ENCODE measurements around the gene HYLS1. TPM values are rescaled to one million over a fixed set of nuclear protein-coding genes. Genes with fewer than 3 reads are reported as not detected.

HYLS1 gene
- total and polyA plus RNA-seq, 4 donors, result 8.1 to 12.3 (median 10.5) TPM

- Histone ChIP-seq H3K36me3 (ENCODE audit: control insufficient read depth, insufficient read depth, low read length) (peaks cover 24% of the 10 kb centered on the region), H3K4me1 (ENCODE audit: control insufficient read depth, insufficient read depth, low read length) (no peaks in the 10 kb centered on the region), H3K9me3 (ENCODE audit: control insufficient read depth, insufficient read depth, low read length) (no peaks in the 10 kb centered on the region), H3K27me3 (ENCODE audit: control insufficient read depth, insufficient read depth, low read length) (no peaks in the 10 kb centered on the region), H3K4me3 (ENCODE audit: low read depth, low read length) (no peak overlapping the region), H3K27ac (ENCODE audit: low read depth, low read length) (no peak overlapping the region)
- WGBS (ENCODE audit: insufficient coverage), result no CpG with 5 or more reads among the region's 9 CpGs
- DNase-seq (ENCODE audit: low read depth in 4 of 6, low spot score in 6 of 6), result no peak
Measured at GRCh38 chr11:125921042-125921441, 33.6 kb downstream of the HYLS1 start.

- Histone ChIP-seq H3K9me3 (ENCODE audit: control insufficient read depth, insufficient read depth, low read length) (no peaks in the 10 kb centered on the region), H3K27me3 (ENCODE audit: control insufficient read depth, insufficient read depth, low read length) (no peaks in the 10 kb centered on the region), H3K4me3 (ENCODE audit: low read depth, low read length) (no peak overlapping the region), H3K4me1 (ENCODE audit: control insufficient read depth, insufficient read depth, low read length) (no peaks in the 10 kb centered on the region), H3K27ac (ENCODE audit: low read depth, low read length) (no peak overlapping the region), H3K36me3 (ENCODE audit: control insufficient read depth, insufficient read depth, low read length) (peaks cover 23% of the 10 kb centered on the region)
- 91% methylated on average over 3 of the region's 3 CpGs for whole genome bisulfite sequencing (ENCODE audit: insufficient coverage)
- no peak for DNase-seq (ENCODE audit: low read depth in 4 of 6, low spot score in 6 of 6)
Measured at GRCh38 chr11:125922156-125922555, 34.7 kb downstream of the HYLS1 start.

- H3K27ac ChIP-seq (ENCODE audit: low read depth, low read length), result no peak overlapping the region
- no CpG with 5 or more reads among the region's 8 CpGs for WGBS (ENCODE audit: insufficient coverage)
- no peaks in the 10 kb centered on the region for H3K4me1 ChIP-seq (ENCODE audit: control insufficient read depth, insufficient read depth, low read length)
- no peaks in the 10 kb centered on the region for H3K9me3 ChIP-seq (ENCODE audit: control insufficient read depth, insufficient read depth, low read length)
- H3K27me3 ChIP-seq (ENCODE audit: control insufficient read depth, insufficient read depth, low read length), result no peaks in the 10 kb centered on the region
- DNase-seq (ENCODE audit: low read depth in 4 of 6, low spot score in 6 of 6), result peak; percentile 44 to 93 (median 68)
- H3K36me3 ChIP-seq (ENCODE audit: control insufficient read depth, insufficient read depth, low read length), result peaks cover 20% of the 10 kb centered on the region
- H3K4me3 ChIP-seq (ENCODE audit: low read depth, low read length), result no peak overlapping the region
Measured at GRCh38 chr11:125923012-125923579, 35.6 kb downstream of the HYLS1 start.

- 86% methylated on average over 8 of the region's 8 CpGs for WGBS (ENCODE audit: insufficient coverage)
Measured at GRCh38 chr11:125923633-125924032, 36.2 kb downstream of the HYLS1 start.

GRCh38 chr11:125924384-125925007, 37.0 kb downstream of the HYLS1 start:
- Histone ChIP-seq H3K4me3 (ENCODE audit: low read depth, low read length) (no peak overlapping the region), H3K27ac (ENCODE audit: low read depth, low read length) (no peak overlapping the region), H3K27me3 (ENCODE audit: control insufficient read depth, insufficient read depth, low read length) (no peaks in the 10 kb centered on the region), H3K4me1 (ENCODE audit: control insufficient read depth, insufficient read depth, low read length) (no peaks in the 10 kb centered on the region), H3K36me3 (ENCODE audit: control insufficient read depth, insufficient read depth, low read length) (peaks cover 20% of the 10 kb centered on the region), H3K9me3 (ENCODE audit: control insufficient read depth, insufficient read depth, low read length) (no peaks in the 10 kb centered on the region)
- WGBS (ENCODE audit: insufficient coverage), result 91% methylated on average over 9 of the region's 9 CpGs
- no peak for DNase-seq (ENCODE audit: low read depth in 4 of 6, low spot score in 6 of 6)

More at GRCh38 chr11:125923633-125924032, 36.2 kb downstream of the HYLS1 start:
- Histone ChIP-seq H3K27me3 (ENCODE audit: control insufficient read depth, insufficient read depth, low read length) (no peaks in the 10 kb centered on the region), H3K9me3 (ENCODE audit: control insufficient read depth, insufficient read depth, low read length) (no peaks in the 10 kb centered on the region), H3K4me1 (ENCODE audit: control insufficient read depth, insufficient read depth, low read length) (no peaks in the 10 kb centered on the region), H3K4me3 (ENCODE audit: low read depth, low read length) (no peak overlapping the region), H3K27ac (ENCODE audit: low read depth, low read length) (no peak overlapping the region), H3K36me3 (ENCODE audit: control insufficient read depth, insufficient read depth, low read length) (peaks cover 20% of the 10 kb centered on the region)
- no peak for DNase-seq (ENCODE audit: low read depth in 4 of 6, low spot score in 6 of 6)

GRCh38 chr11:125925247-125925740, 37.8 kb downstream of the HYLS1 start:
- 79% methylated on average over 6 of the region's 6 CpGs for WGBS (ENCODE audit: insufficient coverage)
- Histone ChIP-seq H3K9me3 (ENCODE audit: control insufficient read depth, insufficient read depth, low read length) (no peaks in the 10 kb centered on the region), H3K4me1 (ENCODE audit: control insufficient read depth, insufficient read depth, low read length) (no peaks in the 10 kb centered on the region), H3K27me3 (ENCODE audit: control insufficient read depth, insufficient read depth, low read length) (no peaks in the 10 kb centered on the region), H3K27ac (ENCODE audit: low read depth, low read length) (no peak overlapping the region), H3K36me3 (ENCODE audit: control insufficient read depth, insufficient read depth, low read length) (peaks cover 20% of the 10 kb centered on the region), H3K4me3 (ENCODE audit: low read depth, low read length) (no peak overlapping the region)
- no peak for DNase-seq (ENCODE audit: low read depth in 4 of 6, low spot score in 6 of 6)

- Histone ChIP-seq H3K4me3 (ENCODE audit: low read depth, low read length) (no peak overlapping the region), H3K27ac (ENCODE audit: low read depth, low read length) (no peak overlapping the region), H3K36me3 (ENCODE audit: control insufficient read depth, insufficient read depth, low read length) (peaks cover 17% of the 10 kb centered on the region), H3K4me1 (ENCODE audit: control insufficient read depth, insufficient read depth, low read length) (no peaks in the 10 kb centered on the region), H3K9me3 (ENCODE audit: control insufficient read depth, insufficient read depth, low read length) (no peaks in the 10 kb centered on the region), H3K27me3 (ENCODE audit: control insufficient read depth, insufficient read depth, low read length) (no peaks in the 10 kb centered on the region)
- no peak for DNase-seq (ENCODE audit: low read depth in 4 of 6, low spot score in 6 of 6)
- 70% methylated on average over 3 of the region's 3 CpGs for WGBS (ENCODE audit: insufficient coverage)
Measured at GRCh38 chr11:125925804-125926203, 38.3 kb downstream of the HYLS1 start.

GRCh38 chr11:125926682-125927081, 39.2 kb downstream of the HYLS1 start:
- H3K27me3 ChIP-seq (ENCODE audit: control insufficient read depth, insufficient read depth, low read length), result no peaks in the 10 kb centered on the region
- WGBS (ENCODE audit: insufficient coverage), result 87% methylated on average over 10 of the region's 12 CpGs
- peaks cover 15% of the 10 kb centered on the region for H3K36me3 ChIP-seq (ENCODE audit: control insufficient read depth, insufficient read depth, low read length)
- no peak for DNase-seq (ENCODE audit: low read depth in 4 of 6, low spot score in 6 of 6)
- no peaks in the 10 kb centered on the region for H3K4me1 ChIP-seq (ENCODE audit: control insufficient read depth, insufficient read depth, low read length)
- no peak overlapping the region for H3K4me3 ChIP-seq (ENCODE audit: low read depth, low read length)
- H3K27ac ChIP-seq (ENCODE audit: low read depth, low read length), result no peak overlapping the region
- H3K9me3 ChIP-seq (ENCODE audit: control insufficient read depth, insufficient read depth, low read length), result no peaks in the 10 kb centered on the region

- DNase-seq (ENCODE audit: low read depth in 4 of 6, low spot score in 6 of 6), result no peak
- peaks cover 6% of the 10 kb centered on the region for H3K36me3 ChIP-seq (ENCODE audit: control insufficient read depth, insufficient read depth, low read length)
- no peaks in the 10 kb centered on the region for H3K27me3 ChIP-seq (ENCODE audit: control insufficient read depth, insufficient read depth, low read length)
- no peak overlapping the region for H3K4me3 ChIP-seq (ENCODE audit: low read depth, low read length)
- WGBS (ENCODE audit: insufficient coverage), result 53% methylated on average over 8 of the region's 9 CpGs
- H3K9me3 ChIP-seq (ENCODE audit: control insufficient read depth, insufficient read depth, low read length), result no peaks in the 10 kb centered on the region
- no peak overlapping the region for H3K27ac ChIP-seq (ENCODE audit: low read depth, low read length)
- no peaks in the 10 kb centered on the region for H3K4me1 ChIP-seq (ENCODE audit: control insufficient read depth, insufficient read depth, low read length)
Measured at GRCh38 chr11:125929445-125930075, 42.1 kb downstream of the HYLS1 start.

- H3K4me1 ChIP-seq (ENCODE audit: control insufficient read depth, insufficient read depth, low read length), result no peaks in the 10 kb centered on the region
- no peak overlapping the region for H3K4me3 ChIP-seq (ENCODE audit: low read depth, low read length)
- peaks cover 6% of the 10 kb centered on the region for H3K36me3 ChIP-seq (ENCODE audit: control insufficient read depth, insufficient read depth, low read length)
- H3K27ac ChIP-seq (ENCODE audit: low read depth, low read length), result no peak overlapping the region
- H3K27me3 ChIP-seq (ENCODE audit: control insufficient read depth, insufficient read depth, low read length), result no peaks in the 10 kb centered on the region
- WGBS (ENCODE audit: insufficient coverage), result 86% methylated on average over 8 of the region's 11 CpGs
- no peaks in the 10 kb centered on the region for H3K9me3 ChIP-seq (ENCODE audit: control insufficient read depth, insufficient read depth, low read length)
- no peak for DNase-seq (ENCODE audit: low read depth in 4 of 6, low spot score in 6 of 6)
Measured at GRCh38 chr11:125930076-125930450, 42.6 kb downstream of the HYLS1 start.

All from spinal cord (tissue), 10 donors.